GM12801 (cell line): ENCODE data around the gene SPTB.

Experiments used
- CTCF ChIP-seq: IDR thresholded peaks from one replicate; pipeline ENCODE4 v1.5.1; 2011; ENCODE audit warnings: control low read depth; ENCODE audit not compliant: insufficient read length; ENCODE audit errors: extremely low read depth

SPTB gene

GRCh38 chr14:64880221-64881121 is 764 bp upstream of the SPTB start:
- no peak for TF ChIP-seq CTCF

GRCh38 chr14:64878837-64879634 is 671 bp downstream of the SPTB start:
- no peak for TF ChIP-seq CTCF

GRCh38 chr14:64877846-64878245 is 1.9 kb downstream of the SPTB start:
- no peak for TF ChIP-seq CTCF

- TF ChIP-seq CTCF = no peak
Observed at GRCh38 chr14:64875350-64875749, 4.4 kb downstream of the SPTB start.

- no peak for TF ChIP-seq CTCF
Observed at GRCh38 chr14:64873506-64874219, 6.0 kb downstream of the SPTB start.

GRCh38 chr14:64871344-64871743 is 8.4 kb downstream of the SPTB start:
- no peak for TF ChIP-seq CTCF

- no peak for TF ChIP-seq CTCF
Observed at GRCh38 chr14:64870160-64870559, 9.5 kb downstream of the SPTB start.
